Calu3 (cell line): ENCODE data around the gene CTNNBIP1. TPM values are rescaled to one million over a fixed set of nuclear protein-coding genes. Genes with fewer than 3 reads are reported as not detected.

Source experiments
- BruUV-seq: library from RNA; stranded (reverse); fragments of 400-500 nt; replicated peaks from 2 replicates; lab custom pipeline; 2021; lab: Mats Ljungman, UMichigan
- CTCF ChIA-PET: fragments of 300-600 bp; sonication (Branson Sonifier 250); formaldehyde crosslinking; loops from one replicate; lab custom pipeline; 2022; ENCODE audit warnings: antibody characterized with exemption; lab: Charles Lee
- DNase-seq: peaks from one replicate; pipeline ENCODE4 v3.0.0; 2022
- H3K27ac Mint-ChIP-seq: one replicate; pipeline ENCODE4 v1.8.0; 2022; ENCODE audit warnings: mixed read lengths; ENCODE audit not compliant: unreplicated experiment
- H3K27me3 Mint-ChIP-seq: one replicate; pipeline ENCODE4 v1.8.0; 2022; ENCODE audit warnings: mixed read lengths; ENCODE audit not compliant: unreplicated experiment
- H3K36me3 Mint-ChIP-seq: one replicate; pipeline ENCODE4 v1.8.0; 2022; ENCODE audit warnings: mild to moderate bottlenecking, moderate library complexity, mixed read lengths; ENCODE audit not compliant: insufficient read depth, unreplicated experiment
- H3K4me1 Mint-ChIP-seq: one replicate; pipeline ENCODE4 v1.8.0; 2022; ENCODE audit warnings: mild to moderate bottlenecking, low read depth, mixed read lengths; ENCODE audit not compliant: unreplicated experiment
- H3K4me3 Mint-ChIP-seq: one replicate; pipeline ENCODE4 v1.8.0; 2022; ENCODE audit warnings: mild to moderate bottlenecking, low read depth, moderate library complexity, mixed read lengths; ENCODE audit not compliant: unreplicated experiment
- H3K9me3 Mint-ChIP-seq: one replicate; pipeline ENCODE4 v1.8.0; 2022; ENCODE audit warnings: low read depth, mixed read lengths; ENCODE audit not compliant: unreplicated experiment
- CTCF ChIP-seq: fragments of 200-600 bp; IDR thresholded peaks from one replicate; pipeline ENCODE4 v1.8.0; 2022; ENCODE audit warnings: antibody characterized with exemption; ENCODE audit not compliant: unreplicated experiment
- intact Hi-C: fragments of 100-400 bp; cut with micrococcal nuclease; formaldehyde crosslinking; loops from one replicate; pipeline ENCODE4 v1.10.0; 2022; ENCODE audit not compliant: unreplicated experiment
- total RNA-seq: library from RNA; stranded (reverse); gene quantifications from 2 replicates; pipeline ENCODE4 v1.2.3, GENCODE V29; 2022

CTNNBIP1 gene
- total RNA-seq, 1 experiment from 2014 or later = 11.8 TPM

GRCh38 chr1:9860887-9861286 is 49.2 kb downstream of the CTNNBIP1 start:
- CTCF ChIA-PET = no interaction called here
- Mint-ChIP-seq H3K36me3 (no peaks in the 10 kb centered on the region), H3K4me1 (no peaks in the 10 kb centered on the region), H3K27ac (no peak overlapping the region), H3K27me3 (no peaks in the 10 kb centered on the region), H3K9me3 (no peaks in the 10 kb centered on the region), H3K4me3 (no peak overlapping the region)
- DNase-seq = no peak
- BruUV-seq = no TSS peak
- intact Hi-C loops = loop anchor here (10.0 kb wide), 1 partner anchor 136 kb away; no protein-coding TSS in a partner anchor
- TF ChIP-seq CTCF = no peak

GRCh38 chr1:9859281-9860014 is 50.6 kb downstream of the CTNNBIP1 start:
- Mint-ChIP-seq H3K27me3 (no peaks in the 10 kb centered on the region), H3K27ac (no peak overlapping the region), H3K4me3 (no peak overlapping the region), H3K36me3 (no peaks in the 10 kb centered on the region), H3K4me1 (no peaks in the 10 kb centered on the region), H3K9me3 (no peaks in the 10 kb centered on the region)
- intact Hi-C loops = loop anchor here (10.0 kb wide), 1 partner anchor 135 kb away; no protein-coding TSS in a partner anchor
- DNase-seq = no peak
- CTCF ChIA-PET = interaction anchor here (1.1 kb wide), 1 partner anchor 68 kb away, joined by 3 read pairs; no protein-coding TSS in a partner anchor
- no TSS peak for BruUV-seq
- no peak for TF ChIP-seq CTCF

GRCh38 chr1:9858293-9859035 is 51.6 kb downstream of the CTNNBIP1 start:
- no peak for DNase-seq
- no peaks in the 10 kb centered on the region for H3K9me3 Mint-ChIP-seq
- BruUV-seq = no TSS peak
- CTCF ChIA-PET = interaction anchor here (0.7 to 1.1 kb wide), 2 partner anchors 67 to 735 kb away, joined by 3 read pairs; no protein-coding TSS in a partner anchor
- no peaks in the 10 kb centered on the region for H3K27me3 Mint-ChIP-seq
- no peak overlapping the region for H3K27ac Mint-ChIP-seq
- no peaks in the 10 kb centered on the region for H3K36me3 Mint-ChIP-seq
- no peaks in the 10 kb centered on the region for H3K4me1 Mint-ChIP-seq
- H3K4me3 Mint-ChIP-seq = no peak overlapping the region
- no peak for TF ChIP-seq CTCF
- intact Hi-C loops = no loop called here

GRCh38 chr1:9855186-9855585 is 54.9 kb downstream of the CTNNBIP1 start:
- no peak for DNase-seq
- Mint-ChIP-seq H3K27ac (no peak overlapping the region), H3K9me3 (no peaks in the 10 kb centered on the region), H3K4me1 (no peaks in the 10 kb centered on the region), H3K4me3 (no peak overlapping the region), H3K27me3 (no peaks in the 10 kb centered on the region), H3K36me3 (no peaks in the 10 kb centered on the region)
- BruUV-seq = no TSS peak
- CTCF ChIA-PET = no interaction called here
- TF ChIP-seq CTCF = no peak
- intact Hi-C loops = no loop called here
